Stimulated activated CD4-positive, alpha-beta T cell treated with anti-CD3 and anti-CD28 coated beads, Interleukin-2, amount 100 ng/mL, for 24 hours (primary cell): ENCODE results near the gene ATRX.
"Not testable (repeated sequence)": the region's sequence is repeated elsewhere in the genome, so short reads cannot be mapped to it uniquely, and the experiment has no call there.

Experiments used
- DNase-seq, 2 donors: peaks; one replicate each; pipeline ENCODE4 v3.0.0-alpha.2; 2020

Gene ATRX

DNA sequence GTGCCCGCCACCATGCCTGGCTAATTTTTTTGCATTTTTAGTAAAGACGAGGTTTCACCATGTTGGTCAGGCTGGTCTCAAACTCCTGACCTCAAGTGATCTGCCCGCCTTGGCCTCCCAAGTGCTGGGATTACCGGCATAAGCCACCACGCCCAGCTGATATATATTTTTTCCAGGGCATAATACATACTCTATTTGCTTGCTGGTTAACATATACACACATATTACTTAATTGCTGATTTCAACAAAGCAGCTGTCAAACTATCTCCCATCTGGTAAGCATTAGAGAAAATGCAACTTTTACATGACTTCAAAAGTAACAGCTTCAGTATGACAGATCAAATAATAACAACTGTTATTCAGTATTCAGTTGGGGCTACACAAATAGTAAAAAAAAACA, 164.6 kb downstream of the ATRX start:
- not testable (repeated sequence) for DNase-seq

GRCh38 chrX:77617206-77617605, 168.8 kb downstream of the ATRX start:
- no peak for DNase-seq

GRCh38 chrX:77603635-77604336, 182.2 kb downstream of the ATRX start:
- DNase-seq, result no peak

GRCh38 chrX:77597511-77597910, 188.5 kb downstream of the ATRX start:
- DNase-seq, result no peak

DNA sequence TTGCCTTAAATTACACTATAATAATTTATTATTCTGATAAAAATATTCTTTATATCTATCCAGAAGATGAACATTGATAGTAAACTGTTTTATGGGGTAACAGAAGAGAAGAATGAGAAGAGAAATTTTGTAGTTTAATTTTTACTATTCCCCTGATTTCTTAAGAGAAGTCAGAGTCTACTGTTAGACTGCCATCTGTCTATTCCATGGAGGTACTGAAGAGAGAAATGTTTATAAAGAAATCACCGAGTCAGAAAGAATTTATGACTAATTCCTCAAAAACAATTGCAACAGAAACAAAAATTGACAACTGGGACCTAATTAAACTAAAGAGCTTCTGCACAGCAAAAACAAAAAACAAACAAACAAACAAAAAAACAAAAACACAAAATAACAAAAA, 188.9 kb downstream of the ATRX start:
- DNase-seq, result no peak

DNA sequence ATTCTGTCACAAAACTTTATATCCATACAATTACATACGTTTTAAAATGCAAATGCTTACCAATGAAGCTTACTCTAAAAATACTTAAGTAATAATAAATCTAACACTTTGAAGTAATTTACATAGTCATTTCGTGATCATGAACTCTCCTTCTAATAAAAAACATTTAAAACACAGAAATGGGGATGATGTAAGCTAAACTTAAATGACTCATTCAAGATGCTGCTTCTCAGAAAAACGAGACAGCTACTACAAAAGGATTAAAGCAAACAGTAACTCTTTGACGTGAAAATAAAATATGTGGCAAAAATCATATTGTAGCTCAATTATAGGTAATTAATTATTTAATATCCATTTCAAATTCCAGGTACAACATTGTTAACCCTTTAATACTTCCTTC, 190.2 kb downstream of the ATRX start:
- DNase-seq, result no peak

GRCh38 chrX:77572322-77572721, 213.7 kb downstream of the ATRX start:
- no peak for DNase-seq

GRCh38 chrX:77565278-77565677, 220.7 kb downstream of the ATRX start:
- no peak for DNase-seq

- no peak for DNase-seq
These were observed 221.2 kb downstream of the ATRX start for GRCh38 chrX:77564823-77565222.

GRCh38 chrX:77561372-77561771, 224.6 kb downstream of the ATRX start:
- DNase-seq, result no peak

GRCh38 chrX:77556276-77556675, 229.7 kb downstream of the ATRX start:
- DNase-seq, result no peak

DNA sequence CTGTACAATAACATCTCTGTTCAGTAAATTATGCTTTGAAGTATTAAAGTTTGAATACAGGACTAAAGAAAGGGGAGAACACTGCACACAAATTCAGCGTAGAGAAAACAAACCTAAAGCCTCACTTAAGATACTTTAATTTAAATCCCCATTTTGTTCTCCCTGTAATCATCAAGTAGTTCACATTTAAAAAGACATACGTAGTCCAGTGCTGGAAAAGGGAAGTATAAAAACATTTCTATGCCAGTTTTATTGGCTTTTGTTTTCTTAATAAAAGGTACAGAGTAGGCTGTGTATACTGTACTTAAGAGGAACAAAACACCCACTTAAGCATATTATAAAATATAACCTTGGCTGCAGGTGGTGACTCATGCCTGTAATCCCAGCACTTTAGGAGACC, 237.3 kb downstream of the ATRX start:
- no peak for DNase-seq

DNA sequence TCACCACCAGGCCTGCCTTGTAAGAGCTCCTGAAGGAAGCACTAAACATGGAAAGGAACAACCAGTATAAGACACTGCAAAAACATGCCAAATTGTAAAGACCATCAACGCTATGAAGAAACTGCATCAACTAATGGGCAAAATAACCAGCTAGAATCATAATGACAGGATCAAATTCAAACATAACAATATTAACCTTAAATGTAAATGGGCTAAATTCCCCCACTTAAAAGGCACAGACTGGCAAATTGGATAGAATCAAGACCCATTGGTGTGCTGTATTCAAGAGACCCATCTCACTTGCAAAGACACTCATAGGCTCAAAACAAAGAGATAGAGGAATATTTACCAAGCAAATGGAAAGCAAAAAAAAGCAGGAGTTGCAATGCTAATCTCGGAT, 246.2 kb downstream of the ATRX start:
- not testable (repeated sequence) for DNase-seq

DNA sequence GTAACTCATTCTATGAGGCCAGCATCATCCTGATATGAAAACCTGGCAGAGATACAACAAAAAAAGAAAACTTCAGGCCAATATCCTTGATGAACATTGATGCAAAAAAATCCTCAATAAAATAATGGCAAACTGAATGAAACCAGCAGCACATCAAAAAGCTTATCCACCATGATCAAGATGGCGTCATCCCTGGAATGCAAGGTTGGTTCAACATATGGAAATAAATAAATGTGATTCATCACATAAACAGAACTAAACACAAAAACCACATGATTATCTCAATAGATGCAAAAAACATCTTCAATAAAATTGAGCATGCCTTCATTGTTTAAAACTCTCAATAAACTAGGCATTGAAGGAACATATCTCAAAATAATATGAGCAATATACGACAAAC, 254.8 kb downstream of the ATRX start:
- DNase-seq, result not testable (repeated sequence)

GRCh38 chrX:77528034-77528433, 258.0 kb downstream of the ATRX start:
- no peak for DNase-seq

GRCh38 chrX:77527233-77528001, 258.6 kb downstream of the ATRX start:
- no peak for DNase-seq

- DNase-seq, result no peak
These were observed 266.3 kb downstream of the ATRX start for GRCh38 chrX:77519765-77520164.

DNA sequence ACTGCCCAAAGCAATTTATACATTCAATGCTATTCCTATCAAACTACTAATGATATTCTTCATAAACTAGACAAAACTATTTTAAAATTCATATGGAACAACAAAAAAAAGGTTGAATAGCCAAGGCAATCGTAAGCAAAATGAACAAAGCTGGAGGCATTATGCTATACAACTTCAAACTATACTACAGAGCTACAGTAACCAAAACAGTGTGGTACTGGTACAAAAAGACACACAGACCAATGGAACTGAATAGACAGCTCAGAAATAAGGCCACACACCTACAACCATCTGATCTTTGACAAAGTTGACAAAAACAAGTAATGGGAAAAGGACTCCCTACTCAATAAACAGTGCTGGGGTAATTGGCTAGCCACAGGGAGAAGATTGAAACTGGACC, 271.8 kb downstream of the ATRX start:
- no peak for DNase-seq

GRCh38 chrX:77510007-77510406, 276.0 kb downstream of the ATRX start:
- DNase-seq, result no peak

GRCh38 chrX:77505227-77505626, 280.8 kb downstream of the ATRX start:
- DNase-seq, result no peak

- no peak for DNase-seq
These were observed 283.0 kb downstream of the ATRX start for GRCh38 chrX:77502951-77503525.

- not testable (repeated sequence) for DNase-seq
These were observed 285.9 kb downstream of the ATRX start for GRCh38 chrX:77500164-77500563.

GRCh38 chrX:77493677-77494553, 292.1 kb downstream of the ATRX start:
- no peak for DNase-seq
